Measurements from ENCODE around the gene KMT2C.

The KMT2C gene

GRCh38 chr7:152093717-152094116 is 342.1 kb downstream of the KMT2C start:
- no peak for DNase-seq

GRCh38 chr7:152090747-152091146 is 345.1 kb downstream of the KMT2C start:
- no peak for DNase-seq

- DNase-seq = no peak
Observed at GRCh38 chr7:152089183-152089582, 346.6 kb downstream of the KMT2C start.

GRCh38 chr7:152086513-152086912 is 349.3 kb downstream of the KMT2C start:
- no peak for DNase-seq

- DNase-seq = no peak
Observed at GRCh38 chr7:152085131-152085530, 350.7 kb downstream of the KMT2C start.
